GM12878 (cell line): Measurements from ENCODE around the gene IRGC. TPM values are rescaled to one million over a fixed set of nuclear protein-coding genes. Genes with fewer than 3 reads are reported as not detected.

Source experiments
- ATAC-seq: fragments of 200-7000 bp; cut with Tn5 transposase; 3 replicates; pipeline ENCODE4 v1.9.1; 2020; ENCODE audit warnings: mild to moderate bottlenecking, moderate library complexity
- BruUV-seq: library from RNA; stranded (reverse); fragments of 400-500 nt; replicated peaks from 2 replicates; lab custom pipeline; 2021; lab: Mats Ljungman, UMichigan
- CTCF ChIA-PET: fragments of 300-600 bp; sonication (Branson Sonifier 250); formaldehyde crosslinking; extraction: SDS; loops from one replicate; lab custom pipeline; 2021; ENCODE audit warnings: inconsistent platforms; lab: Yijun Ruan, JAX
- POLR2A ChIA-PET: fragments of 350-600 bp; formaldehyde crosslinking; extraction: SDS; loops from one replicate; lab custom pipeline; 2021; ENCODE audit warnings: inconsistent platforms; lab: Charles Lee
- RAD21 ChIA-PET: fragments of 300-600 bp; sonication (Branson Sonifier 250); formaldehyde crosslinking; loops from one replicate; lab custom pipeline; 2023; ENCODE audit warnings: antibody characterized with exemption; ENCODE audit not compliant: unreplicated experiment; lab: Charles Lee
- SMC1A ChIA-PET: fragments of 300-600 bp; sonication (Branson Sonifier 250); formaldehyde crosslinking; loops from one replicate; lab custom pipeline; 2023; ENCODE audit not compliant: unreplicated experiment, uncharacterized antibody; lab: Charles Lee
- DNase-seq: peaks from one replicate; pipeline ENCODE4 v3.0.0-alpha.2; 2011; ENCODE audit warnings: low read depth, low spot score
- FAIRE-seq: peaks from 3 replicates; lab custom pipeline; 2011; peaks lifted over from hg19 to GRCh38; lab: Jason Lieb, UNC
- H2AFZ ChIP-seq: 2 replicates; pipeline ENCODE4 v1.6.0; 2011; ENCODE audit warnings: low read depth, low read length, control low read depth; ENCODE audit not compliant: control insufficient read depth
- H3K27ac ChIP-seq: 2 replicates; pipeline ENCODE4 v1.5.1; 2011; ENCODE audit warnings: control low read depth; ENCODE audit not compliant: control insufficient read depth, insufficient read depth
- H3K27me3 ChIP-seq, 2 experiments: replicated peaks in 1 of 2; 2 replicates each; pipeline versions ENCODE4 v1.6.0 to v1.6.1; 2011; ENCODE audit warnings: low read length in 1 of 2; ENCODE audit not compliant: control insufficient read depth in 2 of 2, insufficient read depth in 2 of 2
- H3K36me3 ChIP-seq, 2 experiments: 2 replicates each; pipeline ENCODE4 v1.5.1; 2011; ENCODE audit warnings: low read length in 1 of 2; ENCODE audit not compliant: control insufficient read depth in 2 of 2, insufficient read depth in 2 of 2
- H3K4me1 ChIP-seq: 2 replicates; pipeline ENCODE4 v1.6.1; 2011; ENCODE audit warnings: mild to moderate bottlenecking, low read length, moderate library complexity, mixed read lengths; ENCODE audit not compliant: control insufficient read depth, insufficient read depth
- H3K4me2 ChIP-seq: 2 replicates; pipeline ENCODE4 v1.6.0; 2011; ENCODE audit warnings: control low read depth; ENCODE audit not compliant: control insufficient read depth, insufficient read depth
- H3K4me3 ChIP-seq: fragments of 200-600 bp; sonication (generic); 2 replicates; pipeline ENCODE4 v1.5.1; 2016
- H3K79me2 ChIP-seq: 2 replicates; pipeline ENCODE4 v1.6.0; 2011; ENCODE audit warnings: low read length; ENCODE audit not compliant: control insufficient read depth, insufficient read depth
- H3K9ac ChIP-seq: 2 replicates; pipeline ENCODE4 v1.8.0; 2011; ENCODE audit warnings: low read length, control low read depth, mixed read lengths; ENCODE audit not compliant: control insufficient read depth, insufficient read depth
- H3K9me3 ChIP-seq: replicated peaks from 3 replicates; pipeline ENCODE4 v1.5.1; 2011; ENCODE audit warnings: mild to moderate bottlenecking, low read length; ENCODE audit not compliant: control insufficient read depth, insufficient read depth
- H4K20me1 ChIP-seq: 2 replicates; pipeline ENCODE4 v1.6.0; 2011; ENCODE audit not compliant: control insufficient read depth, insufficient read depth
- BCLAF1 ChIP-seq: fragments of 450-650 bp; IDR thresholded peaks from 2 replicates; pipeline ENCODE4 v1.6.1; 2017; ENCODE audit warnings: antibody characterized with exemption, mild to moderate bottlenecking, moderate library complexity
- CEBPB ChIP-seq, 2 experiments: fragments of 150-350 bp in 1 of 2; IDR thresholded peaks; 2 replicates each; pipeline ENCODE4 v1.6.1; 2012 to 2014; ENCODE audit warnings: low read depth in 2 of 2, low read length in 2 of 2, borderline replicate concordance in 1 of 2, inconsistent platforms in 1 of 2
- ELK1 ChIP-seq: IDR thresholded peaks from 2 replicates; pipeline ENCODE4 v1.6.1; 2012; ENCODE audit warnings: low read depth, low read length, improper control_type of control experiment
- MEF2B ChIP-seq: fragments of 450-650 bp; IDR thresholded peaks from 2 replicates; pipeline ENCODE4 v1.6.1; 2018; ENCODE audit warnings: mild to moderate bottlenecking, moderate library complexity; ENCODE audit not compliant: partially characterized antibody, poor library complexity, severe bottlenecking
- NFXL1 ChIP-seq: fragments of 450-650 bp; IDR thresholded peaks from 2 replicates; pipeline ENCODE4 v1.6.1; 2017; ENCODE audit warnings: antibody characterized with exemption, mild to moderate bottlenecking, borderline replicate concordance
- RCOR1 ChIP-seq: conservative IDR thresholded peaks from 2 replicates; pipeline ENCODE4 v1.6.1; 2012; ENCODE audit warnings: low read depth, low read length, improper control_type of control experiment
- SP1 ChIP-seq: IDR thresholded peaks from one replicate; pipeline ENCODE4 v1.6.1; 2011; ENCODE audit warnings: low read depth, low read length
- SPI1 ChIP-seq: IDR thresholded peaks from 2 replicates; pipeline ENCODE4 v1.6.1; 2011; ENCODE audit warnings: low read depth, mild to moderate bottlenecking, low read length, moderate library complexity, borderline replicate concordance; ENCODE audit not compliant: insufficient read depth
- SUPT20H ChIP-seq: IDR thresholded peaks from 2 replicates; pipeline ENCODE4 v1.6.1; 2011; ENCODE audit warnings: low read depth, mild to moderate bottlenecking, low read length, moderate library complexity, borderline replicate concordance; ENCODE audit not compliant: control insufficient read depth
- SUZ12 ChIP-seq: fragments of 200-600 bp; sonication (generic); IDR thresholded peaks from one replicate; pipeline ENCODE4 v1.6.1; 2018; ENCODE audit warnings: antibody characterized with exemption, mild to moderate bottlenecking; ENCODE audit not compliant: unreplicated experiment
- ZBTB33 ChIP-seq: fragments of 450-650 bp; IDR thresholded peaks from 2 replicates; pipeline ENCODE4 v1.6.1; 2017; ENCODE audit warnings: mild to moderate bottlenecking
- WGBS: methylation state at CpG from one replicate; pipeline ENCODE4 v1.1.6; 2016; ENCODE audit warnings: low lambda C conversion rate; ENCODE audit not compliant: insufficient replicate concordance, insufficient coverage; ENCODE audit errors: missing lambda C conversion rate; 5-methylcytosine and 5-hydroxymethylcytosine counted together
- in situ Hi-C: fragments of 300-500 bp; cut with MboI; formaldehyde crosslinking; loops from 9 replicates; pipeline ENCODE4 v1.14.3; 2018; ENCODE audit warnings: mixed read lengths
- intact Hi-C: fragments of 100-400 bp; cut with micrococcal nuclease; formaldehyde crosslinking; loops from one replicate; pipeline ENCODE4 v1.14.2; 2022; ENCODE audit not compliant: unreplicated experiment
- polyA plus RNA-seq, 11 experiments: library from polyadenylated mRNA; depleted of rRNA in 4 of 11; unstranded in 6 of 11; stranded (reverse) in 5 of 11; fragments of >200 nt; fragmentation: Nextera tagmentation in 4 of 11; fragmentation: Illumina TruSeq in 1 of 11; extraction: Ambion mirVana in 4 of 11; extraction: Trizol in 1 of 11; gene quantifications; 1 replicate in 1 of 11; 2 replicates in 10 of 11; pipeline versions ENCODE4 v1.2.1 to v1.2.3, GENCODE V29; 2011 to 2016; ENCODE audit warnings: inconsistent platforms in 2 of 11, missing spikeins in 2 of 11, low read depth in 1 of 11
- total RNA-seq, 4 experiments: library from RNA; depleted of rRNA in 3 of 4; stranded (reverse); fragments of >200 nt in 3 of 4; fragmentation: Illumina TruSeq in 1 of 4; extraction: Trizol in 1 of 4; gene quantifications; 2 replicates each; pipeline versions ENCODE4 v1.2.1 to v1.2.3, GENCODE V29; 2013 to 2021

The IRGC gene
- total and polyA plus RNA-seq, 10 of the 15 experiments (the other 5 are each of a cell fraction or from before 2014, with no cell fraction given), result 0.04 TPM; not detected in 9

- no peaks in the 10 kb centered on the region for H4K20me1 ChIP-seq
- in situ Hi-C loops, result no loop called here
- FAIRE-seq (no peak), DNase-seq (no peak), ATAC-seq (no peak)
- 73% methylated on average over 49 of the region's 60 CpGs for WGBS
- ChIA-PET CTCF (interaction anchor here (1.0 kb wide), 1 partner anchor 27 kb away, joined by 3 read pairs; no protein-coding TSS in a partner anchor), RAD21 (no interaction called here), POLR2A (no interaction called here), SMC1A (no interaction called here)
- no peak overlapping the region for H2AFZ ChIP-seq
- intact Hi-C loops, result no loop called here
- H3K36me3 ChIP-seq, result no peaks in the 10 kb centered on the region
- no peaks in the 10 kb centered on the region for H3K27me3 ChIP-seq
- H3K4me3 ChIP-seq, result no peak overlapping the region
- H3K9me3 ChIP-seq, result no peaks in the 10 kb centered on the region
- no peak overlapping the region for H3K9ac ChIP-seq
- no peaks in the 10 kb centered on the region for H3K79me2 ChIP-seq
- BruUV-seq, result no TSS peak
- H3K4me1 ChIP-seq, result no peaks in the 10 kb centered on the region
- no peak overlapping the region for H3K4me2 ChIP-seq
- TF ChIP-seq ELK1 (no peak), NFXL1 (no peak), SUPT20H (no peak), ZBTB33 (no peak), BCLAF1 (no peak), MEF2B (no peak), SPI1 (no peak), SUZ12 (no peak), CEBPB (IDR thresholded peaks at IDR 0.05; ENCODE audit: borderline replicate concordance in 1 of 2, low read depth in 2 of 2, low read length in 2 of 2) (no peak), SP1 (no peak), RCOR1 (no peak)
- H3K27ac ChIP-seq, result no peak overlapping the region
Measured at GRCh38 chr19:43718627-43719377, 2.9 kb downstream of the IRGC start.
